SK-N-SH treated with all-trans-retinoic acid at 6 μM for 48 hours (cell line): ENCODE results near the gene SDK2.

Experiments used
- ATAC-seq: fragments of 200-7000 bp; cut with Tn5 transposase; 3 replicates; pipeline ENCODE4 v1.9.1; 2020; ENCODE audit warnings: mild to moderate bottlenecking, moderate library complexity
- ARNTL ChIP-seq: fragments of 450-650 bp; formaldehyde crosslinking; IDR thresholded peaks from 2 replicates; pipeline ENCODE4 v1.5.0; 2020; ENCODE audit warnings: low read depth, mild to moderate bottlenecking, moderate library complexity, borderline replicate concordance
- BACH2 ChIP-seq: fragments of 250-450 bp; sonication (Bioruptor Pico); IDR thresholded peaks from 2 replicates; pipeline ENCODE4 v1.9.0; 2021; ENCODE audit warnings: mild to moderate bottlenecking, borderline replicate concordance
- CSDC2 ChIP-seq: fragments of 250-450 bp; sonication (Bioruptor Pico); IDR thresholded peaks from 2 replicates; pipeline ENCODE4 v1.5.0; 2020; ENCODE audit warnings: mild to moderate bottlenecking, moderate library complexity
- CSRNP3 ChIP-seq: fragments of 250-450 bp; sonication (Bioruptor Pico); IDR thresholded peaks from 2 replicates; pipeline ENCODE4 v1.5.1; 2021; ENCODE audit warnings: mild to moderate bottlenecking, moderate library complexity
- ESRRG ChIP-seq: fragments of 250-450 bp; sonication (Bioruptor Pico); IDR thresholded peaks from 2 replicates; pipeline ENCODE4 v1.6.1; 2021; ENCODE audit warnings: mild to moderate bottlenecking
- GLIS3 ChIP-seq: fragments of 250-450 bp; sonication (Bioruptor Pico); IDR thresholded peaks from 2 replicates; pipeline ENCODE4 v1.5.0; 2020; ENCODE audit warnings: mild to moderate bottlenecking, moderate library complexity
- ISL1 ChIP-seq: fragments of 250-450 bp; sonication (Bioruptor Pico); IDR thresholded peaks from 2 replicates; pipeline ENCODE4 v2.1.2; 2022; ENCODE audit warnings: mild to moderate bottlenecking, moderate library complexity
- OSR1 ChIP-seq: fragments of 250-450 bp; sonication (Bioruptor Pico); IDR thresholded peaks from 2 replicates; pipeline ENCODE4 v1.8.0; 2022; ENCODE audit warnings: moderate library complexity, mild to moderate bottlenecking, inconsistent platforms
- PPARA ChIP-seq: fragments of 250-450 bp; sonication (Bioruptor Pico); IDR thresholded peaks from 2 replicates; pipeline ENCODE4 v1.5.0; 2020; ENCODE audit warnings: mild to moderate bottlenecking, borderline replicate concordance
- RARB ChIP-seq: fragments of 250-450 bp; sonication (Bioruptor Pico); IDR thresholded peaks from 2 replicates; pipeline ENCODE4 v1.8.0; 2021; ENCODE audit warnings: mild to moderate bottlenecking, moderate library complexity
- SNAI2 ChIP-seq: fragments of 250-450 bp; sonication (Bioruptor Pico); IDR thresholded peaks from 2 replicates; pipeline ENCODE4 v1.5.0; 2020; ENCODE audit warnings: mild to moderate bottlenecking, moderate library complexity
- TCF4 ChIP-seq: fragments of 250-450 bp; sonication (Bioruptor Pico); IDR thresholded peaks from 2 replicates; pipeline ENCODE4 v1.8.0; 2021; ENCODE audit warnings: mild to moderate bottlenecking, moderate library complexity, borderline replicate concordance
- TOX ChIP-seq: fragments of 250-450 bp; sonication (Bioruptor Pico); IDR thresholded peaks from 2 replicates; pipeline ENCODE4 v1.8.0; 2021; ENCODE audit warnings: mild to moderate bottlenecking, moderate library complexity, borderline replicate concordance
- TSHZ2 ChIP-seq: fragments of 250-450 bp; sonication (Bioruptor Pico); IDR thresholded peaks from 2 replicates; pipeline ENCODE4 v1.5.0; 2020; ENCODE audit warnings: mild to moderate bottlenecking, moderate library complexity
- ZFP3 ChIP-seq: fragments of 250-450 bp; sonication (Bioruptor Pico); IDR thresholded peaks from 2 replicates; pipeline ENCODE4 v1.5.0; 2020; ENCODE audit warnings: mild to moderate bottlenecking, moderate library complexity
- ZFP30 ChIP-seq: fragments of 450-650 bp; formaldehyde crosslinking; IDR thresholded peaks from 2 replicates; pipeline ENCODE4 v1.5.0; 2022; ENCODE audit warnings: mild to moderate bottlenecking, moderate library complexity
- ZNF565 ChIP-seq: fragments of 450-650 bp; formaldehyde crosslinking; conservative IDR thresholded peaks from 2 replicates; pipeline ENCODE4 v1.5.0; 2020; ENCODE audit warnings: low read depth, mild to moderate bottlenecking, moderate library complexity
- ZNF70 ChIP-seq: fragments of 450-650 bp; formaldehyde crosslinking; IDR thresholded peaks from 2 replicates; pipeline ENCODE4 v1.5.0; 2020; ENCODE audit warnings: mild to moderate bottlenecking, moderate library complexity
- ZNF8 ChIP-seq: fragments of 450-650 bp; formaldehyde crosslinking; IDR thresholded peaks from 2 replicates; pipeline ENCODE4 v1.5.0; 2020; ENCODE audit warnings: mild to moderate bottlenecking, moderate library complexity
- TF ChIP-seq, protein P1 (sequence below): fragments of 250-450 bp; sonication (Bioruptor Pico); IDR thresholded peaks from 2 replicates; pipeline ENCODE4 v1.8.0; 2020; ENCODE audit warnings: mild to moderate bottlenecking, moderate library complexity, borderline replicate concordance
- TF ChIP-seq, protein P2 (sequence below): fragments of 250-450 bp; sonication (Bioruptor Pico); IDR thresholded peaks from 2 replicates; pipeline ENCODE4 v1.5.1; 2020; ENCODE audit warnings: low read depth, mild to moderate bottlenecking, moderate library complexity

SDK2 gene

GRCh38 chr17:73323409-73324159 lies 320.7 kb downstream of the SDK2 start:
- no peak for TF ChIP-seq RARB (CRISPR knock-in tag)
- no peak for TF ChIP-seq TOX (CRISPR knock-in tag)
- no peak for TF ChIP-seq ESRRG (CRISPR knock-in tag)
- TF ChIP-seq CSRNP3 (CRISPR knock-in tag), result no peak
- no peak for TF ChIP-seq CSDC2 (CRISPR knock-in tag)
- no peak for TF ChIP-seq GLIS3
- no peak for TF ChIP-seq ZNF565 (CRISPR knock-in tag)
- TF ChIP-seq BACH2 (CRISPR knock-in tag), result no peak
- TF ChIP-seq TCF4, result no peak
- TF ChIP-seq OSR1, result no peak
- TF ChIP-seq ZFP3 (CRISPR knock-in tag), result no peak
- ATAC-seq, result no peak

GRCh38 chr17:73320601-73321264 lies 323.5 kb downstream of the SDK2 start:
- ATAC-seq, result peak; percentile 34
- no peak for TF ChIP-seq PPARA (CRISPR knock-in tag)
- TF ChIP-seq OSR1, result no peak
- TF ChIP-seq ZFP3 (CRISPR knock-in tag), result peak; percentile 42
- TF ChIP-seq ZFP30, result no peak
- TF ChIP-seq GLIS3, result no peak
- TF ChIP-seq SNAI2 (CRISPR knock-in tag), result 0 out of 2 replicates have a peak, but pooled peaks have one; percentile 47
- 0 out of 2 replicates have a peak, but pooled peaks have one; percentile 42 for TF ChIP-seq TOX (CRISPR knock-in tag)
- no peak for TF ChIP-seq ZNF70 (CRISPR knock-in tag)
- TF ChIP-seq, all 23 proteins: peak for 3

DNA sequence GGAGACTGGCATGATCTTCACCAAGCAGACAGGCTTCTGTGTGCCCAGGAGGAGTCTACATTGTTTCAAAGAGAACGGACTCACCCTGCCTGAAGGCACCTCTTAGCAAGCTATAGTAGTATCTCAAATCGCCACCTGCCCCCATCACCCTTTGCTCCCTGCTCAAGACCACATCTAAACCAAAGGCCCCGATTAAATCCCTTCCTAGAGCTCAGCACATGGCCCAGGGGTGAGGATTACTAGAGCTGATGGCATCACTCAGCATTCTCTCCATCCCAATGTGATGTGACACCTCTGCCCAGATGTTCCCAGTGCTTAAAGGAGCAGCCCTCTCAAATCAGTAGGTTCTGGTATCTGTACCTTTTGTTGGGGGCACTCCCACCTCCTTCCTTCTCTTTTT lies 324.5 kb downstream of the SDK2 start:
- TF ChIP-seq CSRNP3 (CRISPR knock-in tag) (no peak), ISL1 (CRISPR knock-in tag) (no peak), TSHZ2 (CRISPR knock-in tag) (no peak), ZNF70 (CRISPR knock-in tag) (no peak), GLIS3 (no peak), TOX (CRISPR knock-in tag) (no peak), ZFP30 (no peak), SNAI2 (CRISPR knock-in tag) (no peak), ZNF565 (CRISPR knock-in tag) (no peak), ARNTL (CRISPR knock-in tag) (no peak), ZNF8 (no peak), BACH2 (CRISPR knock-in tag) (no peak), CSDC2 (CRISPR knock-in tag) (no peak)
- TF ChIP-seq, protein P1, sequence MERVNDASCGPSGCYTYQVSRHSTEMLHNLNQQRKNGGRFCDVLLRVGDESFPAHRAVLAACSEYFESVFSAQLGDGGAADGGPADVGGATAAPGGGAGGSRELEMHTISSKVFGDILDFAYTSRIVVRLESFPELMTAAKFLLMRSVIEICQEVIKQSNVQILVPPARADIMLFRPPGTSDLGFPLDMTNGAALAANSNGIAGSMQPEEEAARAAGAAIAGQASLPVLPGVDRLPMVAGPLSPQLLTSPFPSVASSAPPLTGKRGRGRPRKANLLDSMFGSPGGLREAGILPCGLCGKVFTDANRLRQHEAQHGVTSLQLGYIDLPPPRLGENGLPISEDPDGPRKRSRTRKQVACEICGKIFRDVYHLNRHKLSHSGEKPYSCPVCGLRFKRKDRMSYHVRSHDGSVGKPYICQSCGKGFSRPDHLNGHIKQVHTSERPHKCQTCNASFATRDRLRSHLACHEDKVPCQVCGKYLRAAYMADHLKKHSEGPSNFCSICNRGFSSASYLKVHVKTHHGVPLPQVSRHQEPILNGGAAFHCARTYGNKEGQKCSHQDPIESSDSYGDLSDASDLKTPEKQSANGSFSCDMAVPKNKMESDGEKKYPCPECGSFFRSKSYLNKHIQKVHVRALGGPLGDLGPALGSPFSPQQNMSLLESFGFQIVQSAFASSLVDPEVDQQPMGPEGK (CRISPR knock-in tag), result no peak
- TF ChIP-seq, protein P2, sequence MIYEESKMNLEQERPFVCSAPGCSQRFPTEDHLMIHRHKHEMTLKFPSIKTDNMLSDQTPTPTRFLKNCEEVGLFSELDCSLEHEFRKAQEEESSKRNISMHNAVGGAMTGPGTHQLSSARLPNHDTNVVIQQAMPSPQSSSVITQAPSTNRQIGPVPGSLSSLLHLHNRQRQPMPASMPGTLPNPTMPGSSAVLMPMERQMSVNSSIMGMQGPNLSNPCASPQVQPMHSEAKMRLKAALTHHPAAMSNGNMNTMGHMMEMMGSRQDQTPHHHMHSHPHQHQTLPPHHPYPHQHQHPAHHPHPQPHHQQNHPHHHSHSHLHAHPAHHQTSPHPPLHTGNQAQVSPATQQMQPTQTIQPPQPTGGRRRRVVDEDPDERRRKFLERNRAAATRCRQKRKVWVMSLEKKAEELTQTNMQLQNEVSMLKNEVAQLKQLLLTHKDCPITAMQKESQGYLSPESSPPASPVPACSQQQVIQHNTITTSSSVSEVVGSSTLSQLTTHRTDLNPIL, result no peak
- ATAC-seq, result no peak
